ENCODE data around the gene SLC35A1.
"Not testable (repeated sequence)": the region's sequence is repeated elsewhere in the genome, so short reads cannot be mapped to it uniquely, and the experiment has no call there.

SLC35A1 gene

GRCh38 chr6:87472525-87473418, at the start of gene SLC35A1:
Gene SLC35A1 (plus strand): TSS chr6:87472974. CDS start chr6:87473004, 30 bp downstream.
- in situ Hi-C loops (cut with MboI; ENCODE audit: low sequenced_read_pairs) = no loop called here

GRCh38 chr6:87426789-87427188, 46.0 kb upstream of the SLC35A1 start:
- in situ Hi-C loops (cut with MboI; ENCODE audit: low sequenced_read_pairs) = no loop called here

- in situ Hi-C loops (cut with MboI; ENCODE audit: low sequenced_read_pairs) = no loop called here
Observed at GRCh38 chr6:87430499-87430898, 42.3 kb upstream of the SLC35A1 start.

- in situ Hi-C loops (cut with MboI; ENCODE audit: low sequenced_read_pairs) = no loop called here
Observed at GRCh38 chr6:87431263-87431662, 41.5 kb upstream of the SLC35A1 start.

GRCh38 chr6:87436435-87436834, 36.3 kb upstream of the SLC35A1 start:
- in situ Hi-C loops (cut with MboI; ENCODE audit: low sequenced_read_pairs) = no loop called here

- in situ Hi-C loops (cut with MboI; ENCODE audit: low sequenced_read_pairs) = no loop called here
Observed at GRCh38 chr6:87441711-87442110, 31.1 kb upstream of the SLC35A1 start.

GRCh38 chr6:87444362-87444761, 28.4 kb upstream of the SLC35A1 start:
- in situ Hi-C loops (cut with MboI; ENCODE audit: low sequenced_read_pairs) = no loop called here

GRCh38 chr6:87465051-87465450, 7.7 kb upstream of the SLC35A1 start:
- in situ Hi-C loops (cut with MboI; ENCODE audit: low sequenced_read_pairs) = no loop called here

- in situ Hi-C loops (cut with MboI; ENCODE audit: low sequenced_read_pairs) = no loop called here
Observed at GRCh38 chr6:87473419-87473903, 687 bp downstream of the SLC35A1 start.

GRCh38 chr6:87481931-87482330, 9.2 kb downstream of the SLC35A1 start:
- in situ Hi-C loops (cut with MboI; ENCODE audit: low sequenced_read_pairs) = no loop called here

GRCh38 chr6:87482366-87482765, 9.6 kb downstream of the SLC35A1 start:
- in situ Hi-C loops (cut with MboI; ENCODE audit: low sequenced_read_pairs) = no loop called here

GRCh38 chr6:87483929-87484328, 11.2 kb downstream of the SLC35A1 start:
- in situ Hi-C loops (cut with MboI; ENCODE audit: low sequenced_read_pairs) = no loop called here

- in situ Hi-C loops (cut with MboI; ENCODE audit: low sequenced_read_pairs) = no loop called here
Observed at GRCh38 chr6:87484491-87484890, 11.7 kb downstream of the SLC35A1 start.

- in situ Hi-C loops (cut with MboI; ENCODE audit: low sequenced_read_pairs) = no loop called here
Observed at GRCh38 chr6:87487555-87487954, 14.8 kb downstream of the SLC35A1 start.

GRCh38 chr6:87489326-87489725, 16.6 kb downstream of the SLC35A1 start:
- in situ Hi-C loops (cut with MboI; ENCODE audit: low sequenced_read_pairs) = not testable (repeated sequence)

GRCh38 chr6:87494761-87495422, 22.1 kb downstream of the SLC35A1 start:
- in situ Hi-C loops (cut with MboI; ENCODE audit: low sequenced_read_pairs) = no loop called here

GRCh38 chr6:87498048-87498447, 25.3 kb downstream of the SLC35A1 start:
- in situ Hi-C loops (cut with MboI; ENCODE audit: low sequenced_read_pairs) = no loop called here

GRCh38 chr6:87501809-87502572, 29.2 kb downstream of the SLC35A1 start:
- in situ Hi-C loops (cut with MboI; ENCODE audit: low sequenced_read_pairs) = no loop called here

GRCh38 chr6:87504441-87504840, 31.7 kb downstream of the SLC35A1 start:
- in situ Hi-C loops (cut with MboI; ENCODE audit: low sequenced_read_pairs) = no loop called here

GRCh38 chr6:87514831-87515230, 42.1 kb downstream of the SLC35A1 start:
- in situ Hi-C loops (cut with MboI; ENCODE audit: low sequenced_read_pairs) = no loop called here

- in situ Hi-C loops (cut with MboI; ENCODE audit: low sequenced_read_pairs) = no loop called here
Observed at GRCh38 chr6:87518453-87518852, 45.7 kb downstream of the SLC35A1 start.

Data from HL-60/S4 (cell line).